HCT116 (cell line): ENCODE data around the gene LUC7L. TPM values are rescaled to one million over a fixed set of nuclear protein-coding genes. Genes with fewer than 3 reads are reported as not detected.

ENCODE experiments used
- ATAC-seq: fragments of 200-7000 bp; cut with Tn5 transposase; 2 replicates; pipeline ENCODE4 v1.9.1; 2020; ENCODE audit warnings: mild to moderate bottlenecking, moderate library complexity
- BruUV-seq: library from RNA; stranded (reverse); fragments of 400-500 nt; replicated peaks from 2 replicates; lab custom pipeline; 2021; lab: Mats Ljungman, UMichigan
- CTCF ChIA-PET: fragments of 300-600 bp; sonication (Branson Sonifier 250); formaldehyde crosslinking; loops from one replicate; lab custom pipeline; 2021; ENCODE audit warnings: antibody characterized with exemption; lab: Charles Lee
- POLR2A ChIA-PET: fragments of 300-600, 350-600 bp; sonication (Branson Sonifier 250); formaldehyde crosslinking; loops from one replicate; lab custom pipeline; 2021; ENCODE audit warnings: antibody characterized with exemption; lab: Charles Lee
- RAD21 ChIA-PET, 2 experiments: fragments of 300-600 bp; sonication (Branson Sonifier 250); formaldehyde crosslinking; loops; one replicate each; lab custom pipeline; 2023; ENCODE audit warnings: low total read pairs in 2 of 2; ENCODE audit not compliant: uncharacterized antibody in 2 of 2, unreplicated experiment in 2 of 2, low non-redundant PET in 1 of 2; lab: Charles Lee
- DNase-seq: peaks from one replicate; pipeline ENCODE4 v3.0.0-alpha.2; 2010; ENCODE audit warnings: low read depth, low spot score
- H2AFZ ChIP-seq: fragments of 200-600 bp; shearing (Covaris generic), sonication (generic); 2 replicates; pipeline ENCODE4 v1.6.1; 2017; ENCODE audit warnings: low read depth, mixed run types, mixed read lengths, antibody characterized with exemption, low read length; ENCODE audit not compliant: poor library complexity, severe bottlenecking
- H3K27ac ChIP-seq: 2 replicates; pipeline ENCODE4 v1.5.1; 2012; ENCODE audit warnings: low read depth, low read length
- H3K27me3 ChIP-seq: fragments of 200-600 bp; sonication (generic); 2 replicates; pipeline ENCODE4 v1.6.1; 2016; ENCODE audit warnings: mixed run types, low read length, mixed read lengths; ENCODE audit not compliant: insufficient read depth
- H3K36me3 ChIP-seq, 2 experiments: fragments of 200-500 bp in 1 of 2; fragments of 200-600 bp in 1 of 2; sonication (Bioruptor generic) in 1 of 2; sonication (generic) in 1 of 2; 2 replicates each; pipeline versions ENCODE4 v1.5.1 to v1.6.1; 2014 to 2016; ENCODE audit warnings: low read length in 2 of 2, inconsistent platforms in 1 of 2, mixed read lengths in 1 of 2, mixed run types in 1 of 2; ENCODE audit not compliant: insufficient read depth in 2 of 2, control insufficient read depth in 1 of 2
- H3K4me1 ChIP-seq, 2 experiments: fragments of 200-600 bp in 1 of 2; sonication (generic) in 1 of 2; 2 replicates each; pipeline versions ENCODE4 v1.5.1 to v1.6.1; 2012 to 2017; ENCODE audit warnings: low read length in 2 of 2, inconsistent platforms in 1 of 2, mild to moderate bottlenecking in 1 of 2, mixed read lengths in 1 of 2, mixed run types in 1 of 2, moderate library complexity in 1 of 2; ENCODE audit not compliant: insufficient read depth in 2 of 2, control insufficient read depth in 1 of 2
- H3K4me2 ChIP-seq: fragments of 200-600 bp; sonication (generic); 2 replicates; pipeline ENCODE4 v1.6.1; 2017; ENCODE audit warnings: mixed run types, low read length, mixed read lengths
- H3K4me3 ChIP-seq, 2 experiments: fragments of 200-600 bp in 1 of 2; sonication (generic) in 1 of 2; replicated peaks in 1 of 2; 2 replicates each; pipeline ENCODE4 v1.5.1; 2011 to 2016; ENCODE audit warnings: low read length in 2 of 2, control low read depth in 1 of 2, low read depth in 1 of 2, mild to moderate bottlenecking in 1 of 2, mixed read lengths in 1 of 2, mixed run types in 1 of 2
- H3K79me2 ChIP-seq: fragments of 200-600 bp; sonication (generic); 2 replicates; pipeline ENCODE4 v1.6.1; 2017; ENCODE audit warnings: mild to moderate bottlenecking, mixed run types, low read length, moderate library complexity, mixed read lengths; ENCODE audit not compliant: insufficient read depth
- H3K9ac ChIP-seq: fragments of 200-600 bp; sonication (generic); 2 replicates; pipeline ENCODE4 v1.6.1; 2016; ENCODE audit warnings: low read length, mixed read lengths
- H3K9me2 ChIP-seq: fragments of 200-600 bp; sonication (generic), shearing (Covaris generic); 2 replicates; pipeline ENCODE4 v1.6.1; 2017; ENCODE audit warnings: mixed run types, mild to moderate bottlenecking, moderate library complexity; ENCODE audit not compliant: insufficient read depth
- H3K9me3 ChIP-seq, 2 experiments: fragments of 200-500 bp in 1 of 2; fragments of 200-600 bp in 1 of 2; sonication (Bioruptor generic) in 1 of 2; sonication (generic) in 1 of 2; 2 replicates each; pipeline ENCODE4 v1.6.1; 2014 to 2017; ENCODE audit warnings: low read length in 2 of 2, mixed read lengths in 2 of 2, inconsistent platforms in 1 of 2, low read depth in 1 of 2, mild to moderate bottlenecking in 1 of 2, mixed run types in 1 of 2, moderate library complexity in 1 of 2; ENCODE audit not compliant: control insufficient read depth in 1 of 2, insufficient read depth in 1 of 2
- H4K20me1 ChIP-seq: fragments of 200-600 bp; sonication (generic), shearing (Covaris generic); 2 replicates; pipeline ENCODE4 v1.6.1; 2017; ENCODE audit warnings: mixed run types, mild to moderate bottlenecking, moderate library complexity; ENCODE audit not compliant: insufficient read depth
- CBX3 ChIP-seq: IDR thresholded peaks from 2 replicates; pipeline ENCODE4 v1.6.1; 2012; ENCODE audit warnings: low read depth
- CEBPB ChIP-seq: IDR thresholded peaks from 2 replicates; pipeline ENCODE4 v1.6.1; 2012; ENCODE audit warnings: low read depth
- ELF1 ChIP-seq: IDR thresholded peaks from 2 replicates; pipeline ENCODE4 v1.6.1; 2012; ENCODE audit warnings: low read depth, borderline replicate concordance
- EZH2phosphoT487 ChIP-seq: fragments of 200-600 bp; IDR thresholded peaks from 2 replicates; pipeline ENCODE4 v1.6.1; 2018; ENCODE audit warnings: antibody characterized with exemption, borderline replicate concordance
- FOSL1 ChIP-seq: IDR thresholded peaks from 2 replicates; pipeline ENCODE4 v1.6.1; 2012; ENCODE audit warnings: low read depth
- POLR2A ChIP-seq: IDR thresholded peaks from 2 replicates; pipeline ENCODE4 v1.7.0; 2011; ENCODE audit warnings: borderline replicate concordance; ENCODE audit not compliant: insufficient read depth, insufficient read length; ENCODE audit errors: extremely low read depth
- REST ChIP-seq: IDR thresholded peaks from 2 replicates; pipeline ENCODE4 v1.6.1; 2012; ENCODE audit warnings: low read depth
- YY1 ChIP-seq: IDR thresholded peaks from 2 replicates; pipeline ENCODE4 v1.6.1; 2011; ENCODE audit warnings: low read length, low read depth, moderate library complexity, mild to moderate bottlenecking; ENCODE audit not compliant: insufficient replicate concordance; ENCODE audit errors: extremely low read depth
- ZBTB33 ChIP-seq: IDR thresholded peaks from 2 replicates; pipeline ENCODE4 v1.6.1; 2011; ENCODE audit warnings: mild to moderate bottlenecking, low read length, moderate library complexity; ENCODE audit not compliant: insufficient replicate concordance; ENCODE audit errors: extremely low read depth
- ZFX ChIP-seq: fragments of 450-650 bp; IDR thresholded peaks from 2 replicates; pipeline ENCODE4 v1.6.1; 2017
- intact Hi-C: fragments of 100-400 bp; cut with micrococcal nuclease; formaldehyde crosslinking; loops from 2 replicates; pipeline ENCODE4 v1.10.0; 2022
- total RNA-seq: library from RNA; stranded (reverse); gene quantifications from one replicate; pipeline ENCODE4 v1.2.1, GENCODE V29; 2021; ENCODE audit not compliant: unreplicated experiment

Gene LUC7L
- total RNA-seq, 1 experiment from 2014 or later, result 50.5 TPM

GRCh38 chr16:243348-243747 lies 14.1 kb upstream of the LUC7L start (continued):
- TF ChIP-seq CEBPB (no peak), CBX3 (no peak), FOSL1 (no peak), EZH2phosphoT487 (no peak), ELF1 (no peak), ZBTB33 (no peak)
- TF ChIP-seq, all 23 proteins: peak for 0

GRCh38 chr16:242281-242680 lies 13.0 kb upstream of the LUC7L start:
- H3K36me3 ChIP-seq, result no peaks in the 10 kb centered on the region
- POLR2A ChIA-PET, result no interaction called here
- CTCF ChIA-PET, result no interaction called here
- H3K4me3 ChIP-seq, result no peak overlapping the region
- H3K4me2 ChIP-seq, result no peak overlapping the region
- RAD21 ChIA-PET, result no interaction called here
- TF ChIP-seq EZH2phosphoT487, result no peak
- H3K27me3 ChIP-seq, result no peaks in the 10 kb centered on the region
- no peak for DNase-seq
- H4K20me1 ChIP-seq, result no peaks in the 10 kb centered on the region
- H3K79me2 ChIP-seq, result no peaks in the 10 kb centered on the region
- intact Hi-C loops, result no loop called here
- no peaks in the 10 kb centered on the region for H3K9me3 ChIP-seq
- H2AFZ ChIP-seq, result no peak overlapping the region
- H3K4me1 ChIP-seq, result no peaks in the 10 kb centered on the region
- H3K9me2 ChIP-seq, result no peaks in the 10 kb centered on the region
- ATAC-seq, result no peak
- H3K27ac ChIP-seq, result no peak overlapping the region
- no TSS peak for BruUV-seq
- H3K9ac ChIP-seq, result no peak overlapping the region

GRCh38 chr16:240559-240958 lies 11.3 kb upstream of the LUC7L start:
- ChIA-PET CTCF (no interaction called here), POLR2A (no interaction called here), RAD21 (no interaction called here)
- H3K27ac ChIP-seq, result no peak overlapping the region
- no peak overlapping the region for H2AFZ ChIP-seq
- no peaks in the 10 kb centered on the region for H3K9me3 ChIP-seq
- no peaks in the 10 kb centered on the region for H4K20me1 ChIP-seq
- H3K4me1 ChIP-seq, result peaks cover 0 to 2% of the 10 kb centered on the region in 2 experiments; a peak in 2 of 4 replicates
- no peak overlapping the region for H3K9ac ChIP-seq
- ATAC-seq, result no peak
- H3K79me2 ChIP-seq, result no peaks in the 10 kb centered on the region
- TF ChIP-seq YY1 (no peak), ZFX (no peak), REST (no peak), POLR2A (no peak)
- no peaks in the 10 kb centered on the region for H3K27me3 ChIP-seq
- no peak overlapping the region for H3K4me3 ChIP-seq
- H3K9me2 ChIP-seq, result no peaks in the 10 kb centered on the region
- H3K36me3 ChIP-seq, result no peaks in the 10 kb centered on the region
- H3K4me2 ChIP-seq, result no peak overlapping the region
- no peak for DNase-seq
- intact Hi-C loops, result no loop called here
- BruUV-seq, result no TSS peak
